Gastroesophageal sphincter (tissue), 3 donors: ENCODE data around the gene PNP.

Source experiments
- POLR2A ChIP-seq, 2 donors: fragments of 450-650 bp; IDR thresholded peaks; one replicate each; pipeline ENCODE4 v1.6.1; 2017; ENCODE audit warnings: antibody characterized with exemption in 2 of 2, mild to moderate bottlenecking in 2 of 2, moderate library complexity in 1 of 2
- POLR2AphosphoS5 ChIP-seq: sonication (generic); formaldehyde crosslinking; IDR thresholded peaks from one replicate; pipeline ENCODE4 v1.6.1; 2017; ENCODE audit warnings: antibody characterized with exemption
- TF ChIP-seq, protein P1 (sequence below), 4 experiments: fragments of 200-600 bp in 2 of 4; fragments of 450-650 bp in 2 of 4; sonication (generic) in 1 of 4; IDR thresholded peaks; one replicate each; pipeline ENCODE4 v1.5.1; 2017 to 2019; ENCODE audit warnings: antibody characterized with exemption in 4 of 4, mild to moderate bottlenecking in 2 of 4, moderate library complexity in 2 of 4

DNA sequence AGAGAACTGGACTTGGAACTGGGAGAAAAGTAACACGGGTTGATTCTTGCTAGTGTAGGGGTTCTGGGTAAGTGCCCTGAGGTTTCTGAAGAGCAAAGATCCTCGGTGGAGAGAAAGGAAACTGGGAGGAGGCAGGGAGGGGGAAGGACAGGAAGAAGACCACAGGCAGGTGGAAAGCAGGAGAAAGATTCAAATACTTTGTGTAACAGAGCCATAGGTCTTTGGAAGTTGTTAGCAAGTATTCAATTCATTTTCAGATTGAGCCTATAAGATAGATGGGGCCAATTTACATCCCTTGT, 1.3 kb downstream of the PNP start:
- TF ChIP-seq, protein P1, sequence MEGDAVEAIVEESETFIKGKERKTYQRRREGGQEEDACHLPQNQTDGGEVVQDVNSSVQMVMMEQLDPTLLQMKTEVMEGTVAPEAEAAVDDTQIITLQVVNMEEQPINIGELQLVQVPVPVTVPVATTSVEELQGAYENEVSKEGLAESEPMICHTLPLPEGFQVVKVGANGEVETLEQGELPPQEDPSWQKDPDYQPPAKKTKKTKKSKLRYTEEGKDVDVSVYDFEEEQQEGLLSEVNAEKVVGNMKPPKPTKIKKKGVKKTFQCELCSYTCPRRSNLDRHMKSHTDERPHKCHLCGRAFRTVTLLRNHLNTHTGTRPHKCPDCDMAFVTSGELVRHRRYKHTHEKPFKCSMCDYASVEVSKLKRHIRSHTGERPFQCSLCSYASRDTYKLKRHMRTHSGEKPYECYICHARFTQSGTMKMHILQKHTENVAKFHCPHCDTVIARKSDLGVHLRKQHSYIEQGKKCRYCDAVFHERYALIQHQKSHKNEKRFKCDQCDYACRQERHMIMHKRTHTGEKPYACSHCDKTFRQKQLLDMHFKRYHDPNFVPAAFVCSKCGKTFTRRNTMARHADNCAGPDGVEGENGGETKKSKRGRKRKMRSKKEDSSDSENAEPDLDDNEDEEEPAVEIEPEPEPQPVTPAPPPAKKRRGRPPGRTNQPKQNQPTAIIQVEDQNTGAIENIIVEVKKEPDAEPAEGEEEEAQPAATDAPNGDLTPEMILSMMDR (IDR thresholded peaks at IDR 0.05) = no peak
- TF ChIP-seq POLR2AphosphoS5 = no peak
- TF ChIP-seq POLR2A (IDR thresholded peaks at IDR 0.05) = no peak
